ENCODE measurements around the gene WLS.

WLS gene

DNA sequence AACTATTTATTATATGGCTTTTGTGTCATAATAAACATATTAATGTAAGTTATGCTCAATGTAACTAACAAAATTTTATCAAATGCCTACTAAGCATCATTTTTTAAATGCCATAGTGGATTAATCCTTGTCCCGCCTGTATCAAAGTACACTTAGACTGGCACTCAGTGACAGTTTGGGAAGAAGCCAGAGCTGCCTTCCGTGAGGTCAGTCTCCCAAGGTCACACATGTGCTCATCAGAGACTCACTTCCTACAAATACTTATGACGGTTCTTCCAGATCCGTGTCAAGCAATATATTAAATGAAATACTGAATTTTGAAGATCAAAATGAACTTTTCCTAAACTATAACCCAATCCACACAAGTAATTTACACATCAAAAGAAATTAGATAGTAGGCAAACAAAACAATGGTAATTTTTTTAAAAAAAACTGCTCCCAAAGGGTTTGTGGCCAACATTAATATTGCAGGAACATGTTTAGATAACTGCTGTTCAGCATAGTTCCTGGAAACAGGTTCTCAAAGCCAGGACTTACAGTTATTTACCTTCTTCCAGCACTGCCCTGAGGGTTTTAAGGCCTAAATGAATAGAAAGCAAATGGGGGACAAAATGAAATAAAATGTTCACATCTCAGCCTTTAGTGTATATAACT is 27.2 kb downstream of the WLS start:
- H3K4me1 ChIP-seq (ENCODE audit: insufficient read depth, low read length) = peaks cover 9% of the 10 kb centered on the region

DNA sequence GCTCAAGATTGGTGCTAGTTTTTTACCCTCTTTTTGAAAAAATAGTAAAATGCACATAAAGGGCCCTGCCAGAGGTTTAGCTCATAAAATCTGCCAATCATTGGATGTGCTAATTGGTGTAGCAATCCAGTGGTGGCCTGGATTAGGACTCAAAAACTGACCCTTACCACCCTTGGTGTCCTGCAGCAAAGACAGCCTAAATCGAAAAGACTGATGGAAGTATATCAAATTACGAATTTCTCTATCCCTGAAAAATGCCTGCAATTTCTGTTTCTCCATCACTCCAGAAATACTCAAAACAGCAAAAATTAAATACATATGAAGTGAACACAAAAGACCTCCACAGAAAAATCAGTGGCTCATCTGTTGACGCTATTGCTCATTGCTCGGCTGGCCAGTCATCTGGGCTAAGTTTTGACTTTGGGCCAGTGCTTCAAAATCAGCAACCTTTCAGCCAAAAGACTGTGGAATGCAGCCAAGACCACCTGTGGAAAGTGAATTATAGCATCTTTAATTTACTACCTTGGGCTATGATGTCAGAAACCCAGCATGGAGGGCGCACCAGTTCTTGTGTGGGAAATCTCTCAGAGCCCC is 30.0 kb downstream of the WLS start:
- Histone ChIP-seq H3K4me3 (ENCODE audit: low read length) (no peak overlapping the region), H3K27me3 (ENCODE audit: insufficient read depth, low read length) (no peaks in the 10 kb centered on the region), H3K9me3 (ENCODE audit: low read length) (no peaks in the 10 kb centered on the region), H3K4me1 (ENCODE audit: insufficient read depth, low read length) (peaks cover 15% of the 10 kb centered on the region), H2AFZ (ENCODE audit: low read depth, low read length) (no peak overlapping the region), H3K36me3 (ENCODE audit: insufficient read depth, low read length) (peaks cover 16% of the 10 kb centered on the region)

More for the DNA sequence above, 27.2 kb downstream of the WLS start:
- Histone ChIP-seq H2AFZ (ENCODE audit: low read depth, low read length) (no peak overlapping the region), H3K4me3 (ENCODE audit: low read length) (no peak overlapping the region), H3K36me3 (ENCODE audit: insufficient read depth, low read length) (peaks cover 16% of the 10 kb centered on the region), H3K9me3 (ENCODE audit: low read length) (no peaks in the 10 kb centered on the region), H3K27me3 (ENCODE audit: insufficient read depth, low read length) (no peaks in the 10 kb centered on the region)

DNA sequence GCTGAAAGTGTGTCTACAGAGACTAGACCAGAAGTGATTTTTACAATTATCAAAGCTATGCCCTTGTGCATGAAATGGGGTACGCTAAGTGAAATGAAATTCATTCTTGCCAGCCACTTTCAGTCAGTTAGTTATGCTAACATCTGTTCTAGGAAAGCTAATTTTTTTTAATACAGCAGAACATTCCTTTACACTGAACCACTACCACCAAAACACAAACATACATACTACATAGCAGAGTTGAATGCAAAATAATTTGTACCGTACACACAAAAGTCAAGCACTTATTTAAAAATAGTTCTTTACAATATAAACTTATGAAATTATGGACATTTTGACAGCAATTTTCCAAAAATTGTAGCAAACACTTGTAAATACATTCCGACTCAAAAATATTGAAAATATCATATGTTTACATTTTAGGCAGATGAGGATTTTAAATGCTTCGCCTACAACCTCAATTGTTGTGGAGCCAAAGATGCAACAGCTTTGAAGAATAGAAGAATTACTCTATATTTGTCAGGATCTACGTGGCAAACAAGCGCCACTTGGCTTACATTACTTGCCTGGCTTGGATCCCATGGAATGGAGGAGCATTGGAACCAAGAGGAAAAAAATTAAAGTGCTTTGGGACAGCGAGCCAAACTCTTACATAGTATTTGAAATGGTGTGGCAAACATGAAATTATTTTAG is 30.6 kb downstream of the WLS start:
- H3K27me3 ChIP-seq (ENCODE audit: insufficient read depth, low read length) = no peaks in the 10 kb centered on the region
- peaks cover 18% of the 10 kb centered on the region for H3K4me1 ChIP-seq (ENCODE audit: insufficient read depth, low read length)
- H3K36me3 ChIP-seq (ENCODE audit: insufficient read depth, low read length) = peaks cover 16% of the 10 kb centered on the region
- no peak overlapping the region for H3K4me3 ChIP-seq (ENCODE audit: low read length)
- H3K9me3 ChIP-seq (ENCODE audit: low read length) = no peaks in the 10 kb centered on the region
- H2AFZ ChIP-seq (ENCODE audit: low read depth, low read length) = no peak overlapping the region

DNA sequence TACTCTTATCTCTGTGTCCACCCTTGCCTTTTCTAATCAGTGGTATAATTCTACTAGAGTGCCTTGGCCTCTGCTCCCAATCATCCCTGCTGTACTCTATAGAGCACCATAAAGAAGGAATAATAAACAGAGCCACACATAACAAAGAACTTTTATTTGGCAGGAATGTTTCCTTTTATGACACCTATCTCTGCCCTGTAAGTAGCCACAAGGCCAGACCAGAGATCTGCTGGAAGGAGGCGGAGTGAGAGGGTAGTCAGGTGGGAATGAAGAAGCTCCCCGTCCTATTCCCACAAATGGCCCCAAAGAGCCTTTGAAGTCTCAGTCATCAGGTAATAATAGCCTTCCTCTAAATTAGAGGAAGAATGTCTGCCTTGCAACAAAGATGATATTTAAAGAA is 32.7 kb downstream of the WLS start:
- H3K4me1 ChIP-seq (ENCODE audit: insufficient read depth, low read length) = peaks cover 20% of the 10 kb centered on the region
- no peak overlapping the region for H2AFZ ChIP-seq (ENCODE audit: low read depth, low read length)
- H3K36me3 ChIP-seq (ENCODE audit: insufficient read depth, low read length) = peaks cover 7% of the 10 kb centered on the region
- no peak overlapping the region for H3K4me3 ChIP-seq (ENCODE audit: low read length)
- H3K27me3 ChIP-seq (ENCODE audit: insufficient read depth, low read length) = no peaks in the 10 kb centered on the region
- no peaks in the 10 kb centered on the region for H3K9me3 ChIP-seq (ENCODE audit: low read length)

DNA sequence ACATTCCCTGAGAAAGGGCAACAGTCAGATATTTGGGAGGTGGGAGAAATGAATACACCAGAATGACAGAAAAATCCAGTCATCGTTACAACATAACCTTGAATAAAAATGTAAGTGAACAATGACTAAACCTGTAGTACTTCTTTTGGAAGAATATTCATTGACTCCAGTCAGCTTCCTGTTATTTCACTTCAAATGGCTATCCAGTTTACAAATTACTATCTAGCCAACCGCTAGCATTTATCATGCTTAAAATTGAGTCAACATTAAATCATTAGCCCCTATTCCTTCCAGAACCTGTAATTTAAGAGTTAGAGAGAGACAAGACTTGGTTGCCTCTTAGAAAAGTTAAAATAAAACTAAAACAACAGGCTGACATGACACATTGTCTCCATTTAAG is 33.6 kb downstream of the WLS start:
- Histone ChIP-seq H3K4me3 (ENCODE audit: low read length) (no peak overlapping the region), H2AFZ (ENCODE audit: low read depth, low read length) (no peak overlapping the region), H3K36me3 (ENCODE audit: insufficient read depth, low read length) (peaks cover 16% of the 10 kb centered on the region), H3K4me1 (ENCODE audit: insufficient read depth, low read length) (peaks cover 20% of the 10 kb centered on the region), H3K9me3 (ENCODE audit: low read length) (no peaks in the 10 kb centered on the region), H3K27me3 (ENCODE audit: insufficient read depth, low read length) (no peaks in the 10 kb centered on the region)

DNA sequence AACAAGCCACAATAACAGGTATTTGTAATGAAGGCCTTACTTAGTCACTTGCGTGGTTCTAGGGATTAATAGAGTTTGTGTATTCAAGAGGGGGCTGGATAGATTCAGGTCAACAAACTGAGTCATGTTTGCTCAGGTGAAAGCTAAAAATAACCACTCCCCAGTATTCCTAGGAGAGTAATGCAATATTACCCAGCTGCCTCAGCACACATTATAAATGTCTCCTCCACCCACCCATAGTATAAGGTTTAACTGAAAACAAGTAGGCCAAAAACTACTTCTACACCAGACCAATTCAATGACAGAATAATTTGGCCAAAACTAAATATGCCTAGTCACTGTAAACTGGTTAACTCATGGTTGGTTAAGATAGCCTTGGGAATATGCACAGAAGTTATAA is 34.4 kb downstream of the WLS start:
- Histone ChIP-seq H3K27me3 (ENCODE audit: insufficient read depth, low read length) (no peaks in the 10 kb centered on the region), H3K4me3 (ENCODE audit: low read length) (no peak overlapping the region), H3K36me3 (ENCODE audit: insufficient read depth, low read length) (peaks cover 16% of the 10 kb centered on the region), H2AFZ (ENCODE audit: low read depth, low read length) (no peak overlapping the region), H3K4me1 (ENCODE audit: insufficient read depth, low read length) (peaks cover 20% of the 10 kb centered on the region), H3K9me3 (ENCODE audit: low read length) (no peaks in the 10 kb centered on the region)

DNA sequence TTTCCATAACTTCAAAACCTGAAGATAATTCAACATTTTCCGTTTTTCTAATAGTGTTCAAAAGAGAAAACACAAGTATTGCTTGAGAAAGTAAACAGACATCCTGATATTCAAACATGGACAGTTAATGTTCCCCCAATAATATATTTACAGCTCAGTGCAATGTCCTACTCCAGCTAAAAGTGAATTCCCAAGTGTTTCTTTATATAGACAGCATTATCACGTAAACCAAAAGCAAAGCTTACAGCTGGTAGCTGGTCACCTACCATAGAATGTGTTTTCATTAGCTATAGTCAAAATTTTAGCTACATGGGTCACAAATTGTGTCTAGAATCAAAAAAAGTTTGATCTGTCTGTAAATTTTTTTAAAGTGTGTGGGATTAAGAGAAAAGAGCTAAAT is 34.9 kb downstream of the WLS start:
- Histone ChIP-seq H3K36me3 (ENCODE audit: insufficient read depth, low read length) (peaks cover 17% of the 10 kb centered on the region), H3K4me3 (ENCODE audit: low read length) (no peak overlapping the region), H3K4me1 (ENCODE audit: insufficient read depth, low read length) (peaks cover 20% of the 10 kb centered on the region), H3K9me3 (ENCODE audit: low read length) (no peaks in the 10 kb centered on the region), H2AFZ (ENCODE audit: low read depth, low read length) (no peak overlapping the region), H3K27me3 (ENCODE audit: insufficient read depth, low read length) (no peaks in the 10 kb centered on the region)

DNA sequence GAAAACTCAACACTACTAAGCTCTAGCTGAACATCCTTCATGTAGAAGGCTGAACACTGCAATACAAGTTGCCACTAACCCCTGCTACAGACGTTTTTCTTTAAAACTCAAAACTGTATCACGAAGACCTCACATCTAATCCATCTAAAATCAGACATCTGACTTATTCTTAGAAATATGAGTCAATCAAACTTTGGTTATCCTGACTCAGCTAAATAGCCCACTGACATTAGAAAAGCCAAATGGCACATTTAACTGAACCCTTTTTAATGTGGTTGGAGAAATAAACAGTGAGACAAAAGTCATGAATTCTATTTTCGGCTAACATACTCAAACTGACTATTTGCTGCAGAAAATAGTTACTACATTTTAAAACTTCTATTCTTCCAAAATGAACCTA is 35.6 kb downstream of the WLS start:
- H3K9me3 ChIP-seq (ENCODE audit: low read length) = peaks cover 2% of the 10 kb centered on the region
- no peaks in the 10 kb centered on the region for H3K27me3 ChIP-seq (ENCODE audit: insufficient read depth, low read length)
- no peak overlapping the region for H2AFZ ChIP-seq (ENCODE audit: low read depth, low read length)
- no peak overlapping the region for H3K4me3 ChIP-seq (ENCODE audit: low read length)
- peaks cover 25% of the 10 kb centered on the region for H3K36me3 ChIP-seq (ENCODE audit: insufficient read depth, low read length)
- peaks cover 20% of the 10 kb centered on the region for H3K4me1 ChIP-seq (ENCODE audit: insufficient read depth, low read length)

DNA sequence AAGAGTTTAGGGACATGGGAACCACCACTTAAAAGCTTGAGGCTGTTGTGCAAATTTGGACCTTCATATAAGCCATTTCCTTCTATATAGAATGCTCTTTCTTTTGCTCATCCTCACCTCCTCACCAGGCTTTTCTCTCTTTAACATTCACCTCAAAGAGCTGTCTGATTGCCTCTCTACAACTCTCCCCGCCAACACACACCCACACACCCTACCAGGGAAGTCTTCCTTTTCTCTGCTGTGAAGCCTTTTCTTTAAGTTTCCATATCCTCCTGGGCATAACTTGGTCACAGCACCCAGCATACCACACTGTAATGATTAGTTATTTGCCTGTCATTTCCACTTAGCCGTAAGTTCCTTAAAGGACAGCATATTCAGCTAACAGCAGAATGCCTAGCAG is 40.6 kb downstream of the WLS start:
- no peak overlapping the region for H2AFZ ChIP-seq (ENCODE audit: low read depth, low read length)
- peaks cover 13% of the 10 kb centered on the region for H3K9me3 ChIP-seq (ENCODE audit: low read length)
- H3K4me3 ChIP-seq (ENCODE audit: low read length) = no peak overlapping the region
- peaks cover 66% of the 10 kb centered on the region for H3K36me3 ChIP-seq (ENCODE audit: insufficient read depth, low read length)
- H3K27me3 ChIP-seq (ENCODE audit: insufficient read depth, low read length) = no peaks in the 10 kb centered on the region
- H3K4me1 ChIP-seq (ENCODE audit: insufficient read depth, low read length) = peaks cover 2% of the 10 kb centered on the region

DNA sequence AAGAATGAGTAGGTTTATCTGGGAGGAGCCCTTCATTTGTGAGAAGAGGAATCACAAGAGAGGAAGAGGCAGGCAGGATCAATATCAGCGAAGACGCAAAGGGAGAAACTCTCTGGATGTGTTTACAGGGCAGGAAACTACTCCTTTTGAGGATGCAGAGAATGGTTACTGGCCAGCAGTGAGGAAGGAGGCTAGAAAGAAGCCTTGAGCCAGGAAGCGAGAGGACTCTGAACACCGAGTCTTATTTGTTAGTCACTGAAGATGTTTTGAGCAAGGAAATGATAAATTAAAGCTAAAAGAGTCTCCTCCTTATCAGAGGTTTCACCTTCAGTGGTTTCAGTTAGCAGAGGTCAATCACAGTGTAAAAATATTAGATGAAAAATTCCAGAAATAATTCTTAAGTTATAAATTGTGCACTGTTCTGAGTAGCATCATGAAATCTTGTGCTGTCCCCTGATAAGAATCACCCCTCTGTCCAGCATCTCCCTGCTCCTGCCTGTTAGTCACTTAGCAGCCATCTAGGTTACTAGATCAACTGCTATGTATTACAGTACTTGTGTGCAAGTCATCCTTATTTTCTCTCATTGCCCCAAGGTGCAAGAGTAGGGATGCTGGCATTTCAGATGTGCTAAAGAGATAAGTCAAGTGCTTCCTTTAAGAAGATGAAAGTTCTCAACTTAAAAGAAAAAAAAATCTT is 43.5 kb downstream of the WLS start:
- H3K9me3 ChIP-seq (ENCODE audit: low read length) = peaks cover 16% of the 10 kb centered on the region
- no peak overlapping the region for H3K4me3 ChIP-seq (ENCODE audit: low read length)
- peaks cover 84% of the 10 kb centered on the region for H3K36me3 ChIP-seq (ENCODE audit: insufficient read depth, low read length)
- no peaks in the 10 kb centered on the region for H3K4me1 ChIP-seq (ENCODE audit: insufficient read depth, low read length)
- H2AFZ ChIP-seq (ENCODE audit: low read depth, low read length) = no peak overlapping the region
- H3K27me3 ChIP-seq (ENCODE audit: insufficient read depth, low read length) = no peaks in the 10 kb centered on the region

DNA sequence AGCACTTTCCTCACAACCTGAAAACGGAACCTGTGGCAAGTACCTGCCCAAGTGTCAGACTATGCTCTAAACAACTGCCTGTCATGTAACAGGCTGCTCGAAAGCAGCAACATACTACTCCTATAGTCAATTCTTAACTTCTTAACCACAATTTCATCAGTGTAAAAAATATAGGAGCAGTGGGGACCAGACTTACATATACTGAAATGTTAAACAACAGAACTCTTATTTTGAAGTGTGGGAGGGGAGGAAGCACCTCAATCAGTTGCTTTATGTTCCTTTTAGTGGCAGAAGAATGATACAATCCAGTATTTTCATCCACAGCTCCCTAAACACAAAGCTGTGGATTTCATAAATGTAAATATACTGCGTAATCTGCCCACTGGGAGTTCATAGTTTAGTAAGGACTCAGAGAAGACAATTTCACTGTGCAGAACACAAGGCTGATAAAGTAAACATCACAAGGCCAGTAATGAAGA is 44.2 kb downstream of the WLS start:
- no peaks in the 10 kb centered on the region for H3K27me3 ChIP-seq (ENCODE audit: insufficient read depth, low read length)
- H3K4me3 ChIP-seq (ENCODE audit: low read length) = no peak overlapping the region
- H3K9me3 ChIP-seq (ENCODE audit: low read length) = peaks cover 16% of the 10 kb centered on the region
- H2AFZ ChIP-seq (ENCODE audit: low read depth, low read length) = no peak overlapping the region
- no peaks in the 10 kb centered on the region for H3K4me1 ChIP-seq (ENCODE audit: insufficient read depth, low read length)
- peaks cover 83% of the 10 kb centered on the region for H3K36me3 ChIP-seq (ENCODE audit: insufficient read depth, low read length)

DNA sequence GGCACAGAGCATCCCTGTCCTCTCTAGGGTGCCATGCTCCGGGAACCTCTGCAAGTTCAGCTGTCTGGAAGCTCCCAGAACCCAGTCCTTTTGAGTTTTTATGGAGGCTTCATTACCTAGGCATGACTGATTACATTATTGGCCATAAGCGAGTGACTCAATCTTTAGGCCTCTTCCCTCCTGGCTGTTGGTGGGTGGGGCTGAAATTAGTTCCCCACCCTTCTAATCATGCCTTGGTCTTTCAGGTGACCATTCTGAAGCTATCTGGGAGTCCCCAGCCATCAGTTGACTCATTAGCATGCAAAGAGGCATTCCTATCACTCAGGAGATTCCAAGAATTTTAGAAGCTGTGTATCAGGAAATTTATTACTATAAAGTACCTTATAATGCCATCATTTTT is 46.6 kb downstream of the WLS start:
- H3K9me3 ChIP-seq (ENCODE audit: low read length) = peaks cover 9% of the 10 kb centered on the region
- H3K36me3 ChIP-seq (ENCODE audit: insufficient read depth, low read length) = peaks cover 81% of the 10 kb centered on the region
- H3K4me3 ChIP-seq (ENCODE audit: low read length) = no peak overlapping the region

DNA sequence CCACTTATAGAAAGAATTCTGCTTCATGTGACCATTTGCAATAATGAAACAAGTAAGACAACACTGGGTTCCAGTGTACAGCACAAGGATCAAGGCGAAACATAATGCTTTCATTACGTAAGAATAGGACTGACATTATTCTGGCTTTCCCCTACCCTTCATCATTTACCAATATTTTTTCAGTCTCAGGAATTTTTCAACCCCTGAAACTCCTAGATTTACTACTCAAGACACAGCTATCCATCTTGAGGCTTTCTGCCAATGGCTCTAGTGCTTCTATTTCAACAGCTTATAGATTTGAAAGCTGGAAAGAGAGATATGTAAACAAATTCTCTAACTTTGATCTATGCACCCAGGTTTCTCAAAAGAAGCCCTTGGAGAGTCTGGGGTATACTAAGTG is 48.4 kb downstream of the WLS start:
- Histone ChIP-seq H3K9me3 (ENCODE audit: low read length) (peaks cover 3% of the 10 kb centered on the region), H3K27me3 (ENCODE audit: insufficient read depth, low read length) (no peaks in the 10 kb centered on the region), H3K4me1 (ENCODE audit: insufficient read depth, low read length) (no peaks in the 10 kb centered on the region), H3K36me3 (ENCODE audit: insufficient read depth, low read length) (peaks cover 76% of the 10 kb centered on the region), H2AFZ (ENCODE audit: low read depth, low read length) (no peak overlapping the region), H3K4me3 (ENCODE audit: low read length) (no peak overlapping the region)

More for the DNA sequence above, 46.6 kb downstream of the WLS start:
- H3K27me3 ChIP-seq (ENCODE audit: insufficient read depth, low read length) = no peaks in the 10 kb centered on the region
- H2AFZ ChIP-seq (ENCODE audit: low read depth, low read length) = no peak overlapping the region
- H3K4me1 ChIP-seq (ENCODE audit: insufficient read depth, low read length) = no peaks in the 10 kb centered on the region

All from neuron (in vitro differentiated cells).